HepG2 (cell line): Measurements from ENCODE around the gene DCST2. TPM values are rescaled to one million over a fixed set of nuclear protein-coding genes. Genes with fewer than 3 reads are reported as not detected.

Source experiments
- ATAC-seq: fragments of 200-7000 bp; cut with Tn5 transposase; 3 replicates; pipeline ENCODE4 v1.9.1; 2020; ENCODE audit warnings: mild to moderate bottlenecking, moderate library complexity
- BruUV-seq: library from RNA; stranded (reverse); fragments of 400-500 nt; replicated peaks from 2 replicates; lab custom pipeline; 2021; lab: Mats Ljungman, UMichigan
- CTCF ChIA-PET: fragments of 300-600 bp; formaldehyde crosslinking; extraction: SDS; loops from one replicate; lab custom pipeline; 2021; ENCODE audit warnings: low total read pairs, inconsistent platforms, low intra/inter-chr PET ratio; lab: Yijun Ruan, JAX
- POLR2A ChIA-PET: fragments of 350-600 bp; sonication (Branson Sonifier 250); formaldehyde crosslinking; loops from one replicate; lab custom pipeline; 2020; ENCODE audit warnings: antibody characterized with exemption, inconsistent platforms; lab: Yijun Ruan, JAX
- DNase-seq: peaks from one replicate; pipeline ENCODE4 v3.0.0-alpha.2; 2015; ENCODE audit warnings: low spot score
- FAIRE-seq: peaks from 3 replicates; lab custom pipeline; 2011; peaks lifted over from hg19 to GRCh38; lab: Jason Lieb, UNC
- H2AFZ ChIP-seq: one replicate; pipeline ENCODE4 v1.6.1; 2011; ENCODE audit warnings: low read length, inconsistent platforms
- H3K27ac ChIP-seq: fragments of 300-600 bp; 3 replicates; pipeline ENCODE4 v1.8.0; 2011; ENCODE audit warnings: mixed run types, mild to moderate bottlenecking, mixed read lengths, low read length, inconsistent platforms; ENCODE audit not compliant: insufficient read depth; ENCODE audit errors: extremely low read length
- H3K27me3 ChIP-seq, 2 experiments: fragments of 200-600 bp in 1 of 2; 2 replicates in 1 of 2; 3 replicates in 1 of 2; pipeline versions ENCODE4 v1.6.0 to v1.8.0; 2011; ENCODE audit warnings: low read length in 2 of 2, mild to moderate bottlenecking in 2 of 2, moderate library complexity in 2 of 2, inconsistent platforms in 1 of 2; ENCODE audit not compliant: insufficient read depth in 2 of 2, control insufficient read depth in 1 of 2
- H3K36me3 ChIP-seq, 2 experiments: fragments of 200-600 bp in 1 of 2; replicated peaks in 1 of 2; 2 replicates in 1 of 2; 3 replicates in 1 of 2; pipeline versions ENCODE4 v1.5.1 to v1.8.0; 2011; ENCODE audit warnings: low read length in 2 of 2, inconsistent platforms in 1 of 2; ENCODE audit not compliant: insufficient read depth in 2 of 2, control insufficient read depth in 1 of 2
- H3K4me1 ChIP-seq: 2 replicates; pipeline ENCODE4 v1.5.1; 2012; ENCODE audit warnings: low read length, inconsistent platforms; ENCODE audit not compliant: insufficient read depth
- H3K4me2 ChIP-seq: 2 replicates; pipeline ENCODE4 v1.6.0; 2011; ENCODE audit warnings: low read depth, low read length, inconsistent platforms
- H3K4me3 ChIP-seq, 3 experiments: fragments of 200-600 bp in 1 of 3; sonication (generic), shearing (Covaris generic) in 1 of 3; replicated peaks in 1 of 3; 2 replicates each; pipeline ENCODE4 v1.5.1; 2011 to 2016; ENCODE audit warnings: low read length in 3 of 3, inconsistent platforms in 2 of 3, low read depth in 2 of 3, mild to moderate bottlenecking in 2 of 3, control low read depth in 1 of 3, mixed read lengths in 1 of 3; ENCODE audit not compliant: insufficient read depth in 1 of 3
- H3K79me2 ChIP-seq: one replicate; pipeline ENCODE4 v1.6.1; 2011; ENCODE audit warnings: low read length, inconsistent platforms; ENCODE audit not compliant: insufficient read depth
- H3K9ac ChIP-seq: 2 replicates; pipeline ENCODE4 v1.6.0; 2011; ENCODE audit warnings: mild to moderate bottlenecking, low read depth, low read length, inconsistent platforms; ENCODE audit not compliant: insufficient read depth
- H3K9me3 ChIP-seq: 2 replicates; pipeline ENCODE4 v1.5.1; 2012; ENCODE audit warnings: mild to moderate bottlenecking, low read length
- H4K20me1 ChIP-seq: 2 replicates; pipeline ENCODE4 v1.6.0; 2011; ENCODE audit warnings: inconsistent platforms, mild to moderate bottlenecking, low read length, moderate library complexity; ENCODE audit not compliant: insufficient read depth
- CBX1 ChIP-seq: IDR thresholded peaks from one replicate; pipeline ENCODE4 v1.6.1; 2016; ENCODE audit warnings: antibody characterized with exemption, low read depth
- CHD2 ChIP-seq: IDR thresholded peaks from 2 replicates; pipeline ENCODE4 v1.6.1; 2011; ENCODE audit warnings: low read depth, low read length, improper control_type of control experiment
- JUNB ChIP-seq: sonication (generic); formaldehyde crosslinking; IDR thresholded peaks from 2 replicates; pipeline ENCODE4 v1.8.0; 2022; ENCODE audit warnings: missing genetic modification reagents, mild to moderate bottlenecking, borderline replicate concordance
- RARG ChIP-seq: sonication (generic); formaldehyde crosslinking; IDR thresholded peaks from 2 replicates; pipeline ENCODE4 v1.4.0; 2020; ENCODE audit warnings: low read depth, mild to moderate bottlenecking, missing genetic modification reagents
- RBAK ChIP-seq: sonication (generic); formaldehyde crosslinking; IDR thresholded peaks from 2 replicates; pipeline ENCODE4 v1.5.1; 2020; ENCODE audit warnings: mild to moderate bottlenecking, missing genetic modification reagents
- RNF2 ChIP-seq: fragments of 450-650 bp; conservative IDR thresholded peaks from 2 replicates; pipeline ENCODE4 v1.6.1; 2016; ENCODE audit warnings: low read depth
- SAP130 ChIP-seq: IDR thresholded peaks from 2 replicates; pipeline ENCODE4 v1.6.1; 2016; ENCODE audit warnings: low read depth
- YEATS2 ChIP-seq: sonication (generic); formaldehyde crosslinking; IDR thresholded peaks from 2 replicates; pipeline ENCODE4 v1.4.0; 2020; ENCODE audit warnings: missing genetic modification reagents, borderline replicate concordance
- ZNF180 ChIP-seq: sonication (generic); formaldehyde crosslinking; IDR thresholded peaks from 2 replicates; pipeline ENCODE4 v1.4.0; 2020; ENCODE audit warnings: low read depth, missing genetic modification reagents, borderline replicate concordance
- ZNF282 ChIP-seq: fragments of 450-650 bp; IDR thresholded peaks from 2 replicates; pipeline ENCODE4 v1.6.1; 2018; ENCODE audit not compliant: partially characterized antibody
- ZNF598 ChIP-seq: sonication (generic); formaldehyde crosslinking; IDR thresholded peaks from 2 replicates; pipeline ENCODE4 v1.5.1; 2020; ENCODE audit warnings: mild to moderate bottlenecking, missing genetic modification reagents, borderline replicate concordance
- WGBS: methylation state at CpG from one replicate; pipeline ENCODE4 v1.1.6; 2017; ENCODE audit warnings: low lambda C conversion rate; 5-methylcytosine and 5-hydroxymethylcytosine counted together
- in situ Hi-C: cut with HindIII; loops from 2 replicates; pipeline ENCODE4 v1.10.0; 2017; ENCODE audit warnings: low pct_unique_long_range_greater_than_20kb; ENCODE audit not compliant: extremely low pct_ligation_motif_present
- intact Hi-C: fragments of 100-400 bp; cut with micrococcal nuclease; formaldehyde crosslinking; loops from one replicate; pipeline ENCODE4 v1.10.0; 2022; ENCODE audit not compliant: unreplicated experiment
- polyA plus RNA-seq, 8 experiments: library from polyadenylated mRNA; depleted of rRNA in 3 of 8; stranded (reverse) in 7 of 8; unstranded in 1 of 8; fragments of >200 nt; fragmentation: Illumina TruSeq in 4 of 8; extraction: Trizol in 4 of 8; gene quantifications; 2 replicates each; pipeline versions ENCODE4 v1.2.1 to v1.2.3, GENCODE V29; 2011 to 2016; ENCODE audit warnings: low read depth in 4 of 8, missing spikeins in 1 of 8, mixed read lengths in 1 of 8; ENCODE audit not compliant: insufficient read depth in 1 of 8
- total RNA-seq, 5 experiments: library from RNA; depleted of rRNA; stranded (reverse); fragments of >200 nt; fragmentation: Illumina TruSeq; extraction: Trizol; gene quantifications; 2 replicates each; pipeline ENCODE4 v1.2.3, GENCODE V29; 2016; ENCODE audit warnings: low read depth in 1 of 5
- TF ChIP-seq, protein P1 (sequence below): IDR thresholded peaks from 2 replicates; pipeline ENCODE4 v1.4.0; 2020; ENCODE audit warnings: mild to moderate bottlenecking, missing genetic modification reagents
- TF ChIP-seq, protein P2 (sequence below): sonication (generic); formaldehyde crosslinking; IDR thresholded peaks from 2 replicates; pipeline ENCODE4 v1.5.1; 2020; ENCODE audit warnings: mild to moderate bottlenecking, missing genetic modification reagents, moderate library complexity
- TF ChIP-seq, protein P3 (sequence below): sonication (generic); formaldehyde crosslinking; conservative IDR thresholded peaks from 2 replicates; pipeline ENCODE4 v1.5.0; 2020; ENCODE audit warnings: missing genetic modification reagents

Gene DCST2
- total and polyA plus RNA-seq, 2 of the 13 experiments (the other 11 are each of a cell fraction or from before 2014, with no cell fraction given), result 0.74 TPM; not detected in 1

DNA sequence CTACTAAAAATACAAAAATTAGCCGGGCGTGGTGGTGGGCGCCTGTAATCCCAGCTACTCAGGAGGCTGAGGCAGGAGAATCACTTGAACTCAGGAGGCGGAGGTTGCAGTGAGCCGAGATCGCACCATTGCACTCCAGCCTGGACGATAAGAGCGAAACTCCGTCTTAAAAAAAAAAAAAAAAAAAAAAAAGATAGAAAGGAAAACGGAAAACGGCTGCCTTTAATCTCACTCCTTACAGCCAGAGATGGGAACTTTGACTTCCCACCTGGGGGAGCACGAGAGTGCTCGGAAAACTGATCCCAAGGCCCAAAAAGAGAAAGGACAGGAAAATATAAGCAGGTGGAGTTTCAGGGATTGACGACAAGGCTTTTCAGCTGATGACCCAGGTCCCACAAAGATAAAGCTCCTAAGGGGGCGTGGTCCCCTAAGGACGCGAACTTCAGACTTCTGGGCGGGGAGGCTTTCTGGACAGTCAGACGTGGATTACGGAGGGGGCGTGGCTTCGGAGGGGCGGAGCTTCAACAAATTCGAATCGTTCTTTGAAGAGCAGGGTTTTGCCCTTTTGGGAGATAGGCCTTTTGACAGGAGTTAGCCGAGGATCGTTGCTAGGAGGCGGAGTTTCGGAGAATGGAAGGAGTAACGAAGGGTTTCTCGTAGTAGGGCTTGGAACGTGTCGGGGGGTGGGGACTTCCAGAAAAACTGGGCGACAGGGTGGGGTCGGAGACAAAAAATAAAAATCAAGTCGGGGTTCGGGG lies 60.1 kb downstream of the DCST2 start:
- Histone ChIP-seq H3K9me3 (no peaks in the 10 kb centered on the region), H3K4me2 (peak overlapping the region; percentile 100), H3K9ac (peak overlapping the region; percentile 98), H3K79me2 (peaks cover 69% of the 10 kb centered on the region), H2AFZ (no peak overlapping the region), H4K20me1 (no peaks in the 10 kb centered on the region), H3K4me1 (peaks cover 69% of the 10 kb centered on the region), H3K27me3 (no peaks in the 10 kb centered on the region; a peak in 1 of 5 replicates), H3K27ac (peak overlapping the region; percentile 100), H3K4me3 (peak overlapping the region; percentile 65 to 84 (median 70)), H3K36me3 (peaks cover 0 to 16% of the 10 kb centered on the region in 2 experiments)
- peak; percentile 12 for ATAC-seq
- ChIA-PET POLR2A (interaction anchor here (0.7 to 6.6 kb wide), 21 partner anchors 11 to 753 kb away, joined by 3 to 148 read pairs (median 11); partner anchors contain the start of genes ADAM15, FLAD1, LENEP and PBXIP1), CTCF (interaction anchor here (1.0 kb wide), 1 partner anchor 11 kb away, joined by 3 read pairs; no protein-coding TSS in a partner anchor)
- peak; percentile 95 for FAIRE-seq
- BruUV-seq, result no TSS peak
- intact Hi-C loops (loop anchor here (1.0 to 2.0 kb wide), 3 partner anchors 17 to 89 kb away; partner anchors contain the start of genes EFNA4 and PBXIP1), in situ Hi-C loops (no loop called here)
- DNase-seq, result peak; percentile 99
- 2% methylated on average over 37 of the region's 37 CpGs for WGBS
- TF ChIP-seq ZNF282, result no peak
- TF ChIP-seq JUNB (CRISPR knock-in tag), result no peak
- TF ChIP-seq CBX1, result no peak
- no peak for TF ChIP-seq RARG (CRISPR knock-in tag)
- no peak for TF ChIP-seq ZNF598 (CRISPR knock-in tag)
- TF ChIP-seq SAP130 (CRISPR knock-in tag), result peak; percentile 84
- TF ChIP-seq, protein P1, sequence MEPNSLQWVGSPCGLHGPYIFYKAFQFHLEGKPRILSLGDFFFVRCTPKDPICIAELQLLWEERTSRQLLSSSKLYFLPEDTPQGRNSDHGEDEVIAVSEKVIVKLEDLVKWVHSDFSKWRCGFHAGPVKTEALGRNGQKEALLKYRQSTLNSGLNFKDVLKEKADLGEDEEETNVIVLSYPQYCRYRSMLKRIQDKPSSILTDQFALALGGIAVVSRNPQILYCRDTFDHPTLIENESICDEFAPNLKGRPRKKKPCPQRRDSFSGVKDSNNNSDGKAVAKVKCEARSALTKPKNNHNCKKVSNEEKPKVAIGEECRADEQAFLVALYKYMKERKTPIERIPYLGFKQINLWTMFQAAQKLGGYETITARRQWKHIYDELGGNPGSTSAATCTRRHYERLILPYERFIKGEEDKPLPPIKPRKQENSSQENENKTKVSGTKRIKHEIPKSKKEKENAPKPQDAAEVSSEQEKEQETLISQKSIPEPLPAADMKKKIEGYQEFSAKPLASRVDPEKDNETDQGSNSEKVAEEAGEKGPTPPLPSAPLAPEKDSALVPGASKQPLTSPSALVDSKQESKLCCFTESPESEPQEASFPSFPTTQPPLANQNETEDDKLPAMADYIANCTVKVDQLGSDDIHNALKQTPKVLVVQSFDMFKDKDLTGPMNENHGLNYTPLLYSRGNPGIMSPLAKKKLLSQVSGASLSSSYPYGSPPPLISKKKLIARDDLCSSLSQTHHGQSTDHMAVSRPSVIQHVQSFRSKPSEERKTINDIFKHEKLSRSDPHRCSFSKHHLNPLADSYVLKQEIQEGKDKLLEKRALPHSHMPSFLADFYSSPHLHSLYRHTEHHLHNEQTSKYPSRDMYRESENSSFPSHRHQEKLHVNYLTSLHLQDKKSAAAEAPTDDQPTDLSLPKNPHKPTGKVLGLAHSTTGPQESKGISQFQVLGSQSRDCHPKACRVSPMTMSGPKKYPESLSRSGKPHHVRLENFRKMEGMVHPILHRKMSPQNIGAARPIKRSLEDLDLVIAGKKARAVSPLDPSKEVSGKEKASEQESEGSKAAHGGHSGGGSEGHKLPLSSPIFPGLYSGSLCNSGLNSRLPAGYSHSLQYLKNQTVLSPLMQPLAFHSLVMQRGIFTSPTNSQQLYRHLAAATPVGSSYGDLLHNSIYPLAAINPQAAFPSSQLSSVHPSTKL (CRISPR knock-in tag), result 0 out of 2 replicates have a peak, but pooled peaks have one; percentile 9
- 0 out of 2 replicates have a peak, but pooled peaks have one; percentile 7 for TF ChIP-seq YEATS2 (CRISPR knock-in tag)
- no peak for TF ChIP-seq ZNF180 (CRISPR knock-in tag)
- TF ChIP-seq, protein P2, sequence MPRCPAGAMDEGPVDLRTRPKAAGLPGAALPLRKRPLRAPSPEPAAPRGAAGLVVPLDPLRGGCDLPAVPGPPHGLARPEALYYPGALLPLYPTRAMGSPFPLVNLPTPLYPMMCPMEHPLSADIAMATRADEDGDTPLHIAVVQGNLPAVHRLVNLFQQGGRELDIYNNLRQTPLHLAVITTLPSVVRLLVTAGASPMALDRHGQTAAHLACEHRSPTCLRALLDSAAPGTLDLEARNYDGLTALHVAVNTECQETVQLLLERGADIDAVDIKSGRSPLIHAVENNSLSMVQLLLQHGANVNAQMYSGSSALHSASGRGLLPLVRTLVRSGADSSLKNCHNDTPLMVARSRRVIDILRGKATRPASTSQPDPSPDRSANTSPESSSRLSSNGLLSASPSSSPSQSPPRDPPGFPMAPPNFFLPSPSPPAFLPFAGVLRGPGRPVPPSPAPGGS, result no peak
- no peak for TF ChIP-seq RNF2
- no peak for TF ChIP-seq CHD2
- TF ChIP-seq, protein P3, sequence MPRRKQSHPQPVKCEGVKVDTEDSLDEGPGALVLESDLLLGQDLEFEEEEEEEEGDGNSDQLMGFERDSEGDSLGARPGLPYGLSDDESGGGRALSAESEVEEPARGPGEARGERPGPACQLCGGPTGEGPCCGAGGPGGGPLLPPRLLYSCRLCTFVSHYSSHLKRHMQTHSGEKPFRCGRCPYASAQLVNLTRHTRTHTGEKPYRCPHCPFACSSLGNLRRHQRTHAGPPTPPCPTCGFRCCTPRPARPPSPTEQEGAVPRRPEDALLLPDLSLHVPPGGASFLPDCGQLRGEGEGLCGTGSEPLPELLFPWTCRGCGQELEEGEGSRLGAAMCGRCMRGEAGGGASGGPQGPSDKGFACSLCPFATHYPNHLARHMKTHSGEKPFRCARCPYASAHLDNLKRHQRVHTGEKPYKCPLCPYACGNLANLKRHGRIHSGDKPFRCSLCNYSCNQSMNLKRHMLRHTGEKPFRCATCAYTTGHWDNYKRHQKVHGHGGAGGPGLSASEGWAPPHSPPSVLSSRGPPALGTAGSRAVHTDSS, result no peak
- no peak for TF ChIP-seq RBAK (CRISPR knock-in tag)
